ENCODE data around the gene POLR2L.

- TF ChIP-seq EZH2 (IDR thresholded peaks at IDR 0.05; ENCODE audit: insufficient read depth, poor library complexity, severe bottlenecking) (no peak), EZH2phosphoT487 (IDR thresholded peaks at IDR 0.05; ENCODE audit: insufficient read depth, low read depth) (no peak)
Observed at GRCh38 chr11:871472-871871, 29.1 kb upstream of the POLR2L start.

Measured in GM23248 (cell line).